ENCODE results near the gene IBTK.

GRCh38 chr6:82131441-82131840 lies 116.1 kb downstream of the IBTK start:
- TF ChIP-seq CTCF (IDR thresholded peaks at IDR 0.05; ENCODE audit: poor library complexity), result no peak
- no peak for TF ChIP-seq EZH2phosphoT487 (IDR thresholded peaks at IDR 0.05; ENCODE audit: low read depth, severe bottlenecking, unreplicated experiment)
- no peak for TF ChIP-seq EZH2 (IDR thresholded peaks at IDR 0.05; ENCODE audit: borderline replicate concordance)
